HFF-Myc (cell line): ENCODE data around the gene NUP62.

Experiments
- DNase-seq: peaks from one replicate; pipeline ENCODE4 v3.0.0-alpha.2; 2011; ENCODE audit warnings: low read depth; ENCODE audit errors: extremely low read depth
- H3K4me3 ChIP-seq: replicated peaks from 2 replicates; pipeline ENCODE4 v1.5.1; 2011; ENCODE audit warnings: low read depth, mild to moderate bottlenecking, control low read depth, low read length
- CTCF ChIP-seq: IDR thresholded peaks from 2 replicates; pipeline ENCODE4 v1.5.1; 2012; ENCODE audit warnings: mild to moderate bottlenecking, low read depth, low read length, control low read depth; ENCODE audit errors: missing control alignments

The NUP62 gene

GRCh38 chr19:49939721-49940481 lies 10.6 kb upstream of the NUP62 start:
- no peak for DNase-seq
- TF ChIP-seq CTCF = no peak
- no peak overlapping the region for H3K4me3 ChIP-seq

GRCh38 chr19:49938662-49939061 lies 9.4 kb upstream of the NUP62 start:
- no peak for DNase-seq
- H3K4me3 ChIP-seq = no peak overlapping the region
- no peak for TF ChIP-seq CTCF

- peak; percentile 19 for DNase-seq
- H3K4me3 ChIP-seq = 0 out of 2 replicates have a peak overlapping the region, but pooled peaks have one; percentile 19
- peak; percentile 97 for TF ChIP-seq CTCF
Measured at GRCh38 chr19:49937750-49938381, 8.6 kb upstream of the NUP62 start.

DNA sequence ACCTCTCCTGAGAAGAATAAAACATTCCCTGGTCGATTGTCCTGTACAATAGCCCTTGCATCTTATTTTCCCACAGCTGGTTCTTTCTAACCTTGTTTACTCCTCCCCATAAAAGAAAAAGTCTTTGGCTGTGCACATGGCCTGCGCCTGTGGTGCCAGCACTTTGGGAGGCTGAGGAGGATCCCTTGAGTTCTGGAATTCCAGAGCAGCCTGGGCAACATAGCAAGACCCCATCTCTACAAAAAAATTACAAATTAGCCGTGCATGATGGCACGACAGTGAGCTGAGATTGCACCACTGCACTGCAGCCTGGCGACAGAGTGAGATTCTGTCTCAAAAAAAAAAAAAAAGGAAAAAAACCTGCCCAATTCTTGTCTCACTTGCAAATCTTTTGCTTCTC lies 7.2 kb upstream of the NUP62 start:
- no peak for DNase-seq
- no peak overlapping the region for H3K4me3 ChIP-seq
- no peak for TF ChIP-seq CTCF

- no peak for DNase-seq
- TF ChIP-seq CTCF = no peak
- H3K4me3 ChIP-seq = no peak overlapping the region
Measured at GRCh38 chr19:49933643-49934042, 4.3 kb upstream of the NUP62 start.

DNA sequence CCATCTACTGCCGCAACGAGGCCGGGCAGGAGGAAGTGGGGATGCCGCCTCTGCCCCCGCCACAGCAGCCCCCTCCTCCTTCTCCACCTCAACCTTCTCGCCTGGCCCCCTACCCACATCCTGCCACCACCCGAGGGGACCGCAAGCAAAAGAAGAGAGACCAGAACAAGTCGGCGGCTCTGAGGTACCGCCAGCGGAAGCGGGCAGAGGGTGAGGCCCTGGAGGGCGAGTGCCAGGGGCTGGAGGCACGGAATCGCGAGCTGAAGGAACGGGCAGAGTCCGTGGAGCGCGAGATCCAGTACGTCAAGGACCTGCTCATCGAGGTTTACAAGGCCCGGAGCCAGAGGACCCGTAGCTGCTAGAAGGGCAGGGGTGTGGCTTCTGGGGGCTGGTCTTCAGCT lies 3.4 kb upstream of the NUP62 start:
- no peak for DNase-seq
- H3K4me3 ChIP-seq = no peak overlapping the region
- no peak for TF ChIP-seq CTCF
